ENCODE results near the gene ZNF385A. TPM values are rescaled to one million over a fixed set of nuclear protein-coding genes. Genes with fewer than 3 reads are reported as not detected.
A peak's percentile ranks its signal among the peaks of the same experiment; 100 is the strongest.

ZNF385A gene
- total and polyA plus RNA-seq, 9 of the 15 experiments (the other 6 are each of a cell fraction or from before 2014, with no cell fraction given): 1.0 to 111 (median 7.7) TPM

DNA sequence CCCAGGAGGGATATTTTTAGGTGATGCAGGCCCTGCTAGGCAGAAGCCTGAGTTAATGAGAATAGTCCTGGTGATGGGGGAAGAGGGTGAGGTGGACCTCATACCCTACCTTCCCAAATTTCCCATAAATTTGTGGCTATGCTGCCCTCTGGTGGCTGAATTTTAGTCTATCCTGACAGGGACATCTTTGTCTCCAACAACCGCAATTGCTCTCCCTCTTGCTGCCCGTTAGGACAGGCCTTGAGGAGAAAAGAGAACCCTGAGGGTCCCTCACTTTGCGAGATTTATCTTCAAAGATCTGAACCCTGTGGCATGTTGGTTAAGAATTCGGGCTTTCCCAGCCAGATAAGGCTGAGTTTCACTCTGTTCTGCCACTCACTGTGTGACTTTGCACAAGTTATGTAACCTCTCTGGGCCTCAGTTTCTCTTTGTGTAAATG, 9.8 kb upstream of the ZNF385A start (continued):
- no peak for TF ChIP-seq EP300 (IDR thresholded peaks at IDR 0.05; ENCODE audit: low read length)
- TF ChIP-seq TRIM24 (IDR thresholded peaks at IDR 0.05): peak in 1 of 2 experiments; percentile 45; a peak in 1 of 4 replicates
- TF ChIP-seq, protein P1, sequence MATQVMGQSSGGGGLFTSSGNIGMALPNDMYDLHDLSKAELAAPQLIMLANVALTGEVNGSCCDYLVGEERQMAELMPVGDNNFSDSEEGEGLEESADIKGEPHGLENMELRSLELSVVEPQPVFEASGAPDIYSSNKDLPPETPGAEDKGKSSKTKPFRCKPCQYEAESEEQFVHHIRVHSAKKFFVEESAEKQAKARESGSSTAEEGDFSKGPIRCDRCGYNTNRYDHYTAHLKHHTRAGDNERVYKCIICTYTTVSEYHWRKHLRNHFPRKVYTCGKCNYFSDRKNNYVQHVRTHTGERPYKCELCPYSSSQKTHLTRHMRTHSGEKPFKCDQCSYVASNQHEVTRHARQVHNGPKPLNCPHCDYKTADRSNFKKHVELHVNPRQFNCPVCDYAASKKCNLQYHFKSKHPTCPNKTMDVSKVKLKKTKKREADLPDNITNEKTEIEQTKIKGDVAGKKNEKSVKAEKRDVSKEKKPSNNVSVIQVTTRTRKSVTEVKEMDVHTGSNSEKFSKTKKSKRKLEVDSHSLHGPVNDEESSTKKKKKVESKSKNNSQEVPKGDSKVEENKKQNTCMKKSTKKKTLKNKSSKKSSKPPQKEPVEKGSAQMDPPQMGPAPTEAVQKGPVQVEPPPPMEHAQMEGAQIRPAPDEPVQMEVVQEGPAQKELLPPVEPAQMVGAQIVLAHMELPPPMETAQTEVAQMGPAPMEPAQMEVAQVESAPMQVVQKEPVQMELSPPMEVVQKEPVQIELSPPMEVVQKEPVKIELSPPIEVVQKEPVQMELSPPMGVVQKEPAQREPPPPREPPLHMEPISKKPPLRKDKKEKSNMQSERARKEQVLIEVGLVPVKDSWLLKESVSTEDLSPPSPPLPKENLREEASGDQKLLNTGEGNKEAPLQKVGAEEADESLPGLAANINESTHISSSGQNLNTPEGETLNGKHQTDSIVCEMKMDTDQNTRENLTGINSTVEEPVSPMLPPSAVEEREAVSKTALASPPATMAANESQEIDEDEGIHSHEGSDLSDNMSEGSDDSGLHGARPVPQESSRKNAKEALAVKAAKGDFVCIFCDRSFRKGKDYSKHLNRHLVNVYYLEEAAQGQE (IDR thresholded peaks at IDR 0.05; ENCODE audit: borderline replicate concordance): peak; percentile 51; the same call in 1 of the 2 replicates
- TF ChIP-seq, protein P1 (CRISPR knock-in tag; IDR thresholded peaks at IDR 0.05; ENCODE audit: low read depth): no peak
- TF ChIP-seq ESRRA (IDR thresholded peaks at IDR 0.05; ENCODE audit: borderline replicate concordance, low read depth): peak; percentile 65; the same call in 1 of the 2 replicates
- TF ChIP-seq CREB1 (IDR thresholded peaks at IDR 0.05): 0 out of 2 replicates have a peak, but pooled peaks have one; percentile 9
- TF ChIP-seq CREB1 (CRISPR knock-in tag; IDR thresholded peaks at IDR 0.05): no peak
- TF ChIP-seq CTBP1 (IDR thresholded peaks at IDR 0.05; ENCODE audit: borderline replicate concordance): peak; percentile 68; the same call in 1 of the 2 replicates
- no peak for TF ChIP-seq ZNF232 (CRISPR knock-in tag; IDR thresholded peaks at IDR 0.05)
- peak; percentile 58; the same call in 1 of the 2 replicates for TF ChIP-seq POLR2AphosphoS2 (IDR thresholded peaks at IDR 0.05; ENCODE audit: low read length)
- TF ChIP-seq ZNF41 (CRISPR knock-in tag; conservative IDR thresholded peaks at IDR 0.05): no peak
- TF ChIP-seq ZFP36 (IDR thresholded peaks at IDR 0.05; ENCODE audit: low read depth, low read length, partially characterized antibody): peak; percentile 72
- 0 out of 2 replicates have a peak, but pooled peaks have one; percentile 55 for TF ChIP-seq ZNF3 (CRISPR knock-in tag; IDR thresholded peaks at IDR 0.05)
- TF ChIP-seq, protein P2, sequence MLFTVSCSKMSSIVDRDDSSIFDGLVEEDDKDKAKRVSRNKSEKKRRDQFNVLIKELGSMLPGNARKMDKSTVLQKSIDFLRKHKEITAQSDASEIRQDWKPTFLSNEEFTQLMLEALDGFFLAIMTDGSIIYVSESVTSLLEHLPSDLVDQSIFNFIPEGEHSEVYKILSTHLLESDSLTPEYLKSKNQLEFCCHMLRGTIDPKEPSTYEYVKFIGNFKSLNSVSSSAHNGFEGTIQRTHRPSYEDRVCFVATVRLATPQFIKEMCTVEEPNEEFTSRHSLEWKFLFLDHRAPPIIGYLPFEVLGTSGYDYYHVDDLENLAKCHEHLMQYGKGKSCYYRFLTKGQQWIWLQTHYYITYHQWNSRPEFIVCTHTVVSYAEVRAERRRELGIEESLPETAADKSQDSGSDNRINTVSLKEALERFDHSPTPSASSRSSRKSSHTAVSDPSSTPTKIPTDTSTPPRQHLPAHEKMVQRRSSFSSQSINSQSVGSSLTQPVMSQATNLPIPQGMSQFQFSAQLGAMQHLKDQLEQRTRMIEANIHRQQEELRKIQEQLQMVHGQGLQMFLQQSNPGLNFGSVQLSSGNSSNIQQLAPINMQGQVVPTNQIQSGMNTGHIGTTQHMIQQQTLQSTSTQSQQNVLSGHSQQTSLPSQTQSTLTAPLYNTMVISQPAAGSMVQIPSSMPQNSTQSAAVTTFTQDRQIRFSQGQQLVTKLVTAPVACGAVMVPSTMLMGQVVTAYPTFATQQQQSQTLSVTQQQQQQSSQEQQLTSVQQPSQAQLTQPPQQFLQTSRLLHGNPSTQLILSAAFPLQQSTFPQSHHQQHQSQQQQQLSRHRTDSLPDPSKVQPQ (CRISPR knock-in tag; IDR thresholded peaks at IDR 0.05; ENCODE audit: borderline replicate concordance): no peak
- peak; percentile 55; the same call in 1 of the 2 replicates for TF ChIP-seq CC2D1A (IDR thresholded peaks at IDR 0.05)
- TF ChIP-seq NCOR1 (IDR thresholded peaks at IDR 0.05): no peak; the same call in 1 of the 2 replicates
- TF ChIP-seq, protein P3, sequence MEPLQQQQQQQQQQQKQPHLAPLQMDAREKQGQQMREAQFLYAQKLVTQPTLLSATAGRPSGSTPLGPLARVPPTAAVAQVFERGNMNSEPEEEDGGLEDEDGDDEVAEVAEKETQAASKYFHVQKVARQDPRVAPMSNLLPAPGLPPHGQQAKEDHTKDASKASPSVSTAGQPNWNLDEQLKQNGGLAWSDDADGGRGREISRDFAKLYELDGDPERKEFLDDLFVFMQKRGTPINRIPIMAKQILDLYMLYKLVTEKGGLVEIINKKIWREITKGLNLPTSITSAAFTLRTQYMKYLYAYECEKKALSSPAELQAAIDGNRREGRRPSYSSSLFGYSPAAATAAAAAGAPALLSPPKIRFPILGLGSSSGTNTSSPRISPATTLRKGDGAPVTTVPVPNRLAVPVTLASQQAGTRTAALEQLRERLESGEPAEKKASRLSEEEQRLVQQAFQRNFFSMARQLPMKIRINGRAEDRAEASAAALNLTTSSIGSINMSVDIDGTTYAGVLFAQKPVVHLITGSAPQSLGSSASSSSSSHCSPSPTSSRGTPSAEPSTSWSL (CRISPR knock-in tag; IDR thresholded peaks at IDR 0.05; ENCODE audit: borderline replicate concordance): no peak
- no peak for TF ChIP-seq PTBP1 (IDR thresholded peaks at IDR 0.05; ENCODE audit: low read depth, low read length)
